Stimulated activated CD4-positive, alpha-beta T cell treated with anti-CD3 and anti-CD28 coated beads, Interleukin-12 subunit alpha, Interleukin-12 subunit beta, amount 100 ng/mL, for 4 hours (primary cell): ENCODE results near the gene AFF3.

Experiments used
- DNase-seq: peaks from one replicate; pipeline ENCODE4 v3.0.0-alpha.2; 2020

The AFF3 gene

DNA sequence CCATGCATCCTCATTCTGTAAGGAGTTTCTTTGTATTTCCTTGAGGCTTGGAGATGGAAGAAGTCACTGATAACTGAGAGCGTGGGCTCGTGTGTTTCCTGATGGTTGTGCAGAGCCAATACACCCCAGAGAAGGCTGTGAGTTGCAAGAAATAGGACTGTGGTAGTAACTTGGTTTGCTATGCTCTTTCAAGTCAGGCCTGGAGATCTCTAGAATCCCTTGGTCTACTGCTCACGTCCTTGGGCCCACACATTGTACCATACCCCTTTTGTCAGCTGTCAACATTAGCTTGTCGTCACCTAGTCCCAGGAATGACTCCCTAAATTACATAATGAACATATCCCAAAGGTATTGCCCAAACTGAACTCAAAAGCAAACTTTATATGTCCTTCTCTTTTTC lies 414.2 kb downstream of the AFF3 start:
- no peak for DNase-seq

DNA sequence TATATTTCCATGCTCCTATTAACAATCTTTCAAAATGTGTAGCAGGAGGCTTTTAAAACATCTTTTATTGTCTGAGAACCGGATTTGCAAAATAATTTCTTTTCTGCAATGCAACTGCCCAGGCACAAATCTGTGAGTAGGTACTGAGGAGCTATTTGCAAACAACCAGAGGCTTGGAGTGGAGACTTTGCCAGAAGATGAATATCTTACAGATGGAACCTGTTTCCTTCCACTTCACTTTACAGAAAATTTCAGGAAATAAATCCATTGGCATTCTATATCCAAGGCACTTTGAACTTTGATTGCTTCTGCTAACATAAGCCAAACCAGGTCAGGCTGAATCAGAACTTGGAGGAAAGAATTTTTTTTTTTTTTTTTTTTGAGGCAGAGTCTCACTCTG lies 415.2 kb downstream of the AFF3 start:
- no peak for DNase-seq

DNA sequence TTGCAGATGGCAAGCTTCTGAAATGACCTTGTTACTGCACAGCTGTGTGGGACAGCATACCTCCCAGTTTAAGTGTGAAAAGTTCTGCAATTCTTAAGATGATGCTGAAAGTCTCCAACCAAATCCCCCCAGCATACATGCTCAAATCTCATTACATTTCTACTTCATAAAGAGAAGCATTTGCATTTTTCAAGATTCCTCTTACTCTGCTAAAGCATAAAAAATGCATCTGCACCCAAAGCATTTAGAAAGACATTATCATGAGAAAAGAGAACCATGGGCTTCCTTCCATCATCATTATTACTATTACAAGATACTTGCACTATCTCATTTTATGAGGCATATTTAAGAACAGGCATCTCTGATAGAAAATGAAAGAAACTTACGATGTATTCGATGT lies 415.7 kb downstream of the AFF3 start:
- no peak for DNase-seq

- no peak for DNase-seq
These were observed 416.6 kb downstream of the AFF3 start for GRCh38 chr2:99725820-99726219.

DNA sequence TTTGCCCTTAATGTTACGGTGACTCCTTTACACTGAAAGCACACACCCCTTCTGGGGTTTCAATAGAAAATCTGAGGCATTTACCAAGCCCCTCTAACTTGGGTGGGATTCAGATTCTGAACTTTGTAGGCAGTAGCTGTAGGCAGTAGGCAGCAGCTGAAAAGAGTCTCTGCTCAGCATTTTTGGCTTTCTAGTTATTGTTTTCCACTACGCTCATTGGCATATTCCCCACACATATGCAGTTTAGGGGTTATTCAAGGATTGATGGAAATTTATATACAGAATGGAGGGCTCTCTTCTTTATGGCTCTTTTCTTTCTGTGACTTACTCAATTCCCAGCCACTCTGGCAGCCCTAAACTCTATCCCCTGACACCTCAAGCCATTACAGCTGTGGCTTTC lies 419.9 kb downstream of the AFF3 start:
- no peak for DNase-seq

- no peak for DNase-seq
These were observed 423.3 kb downstream of the AFF3 start for GRCh38 chr2:99719102-99719501.

GRCh38 chr2:99715956-99716355 lies 426.4 kb downstream of the AFF3 start:
- no peak for DNase-seq

DNA sequence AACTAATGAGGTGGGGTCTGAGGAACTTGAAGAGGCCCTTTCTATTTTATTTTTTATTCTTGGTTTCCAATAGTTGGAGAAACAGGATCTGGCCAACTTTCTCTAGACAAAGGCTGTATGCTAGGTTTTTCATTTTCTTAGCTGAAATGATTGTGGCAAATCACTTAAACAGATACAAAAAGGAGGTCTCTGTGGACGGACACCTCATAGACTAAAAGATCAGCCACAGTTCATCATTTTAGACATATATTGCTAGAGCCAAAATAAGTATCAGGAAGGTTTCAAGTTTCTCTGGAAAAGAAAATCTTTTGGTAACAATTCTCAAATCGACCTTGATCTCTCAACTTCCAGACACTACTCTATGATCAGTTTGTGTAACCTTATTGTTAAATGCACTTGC lies 428.0 kb downstream of the AFF3 start:
- no peak for DNase-seq

DNA sequence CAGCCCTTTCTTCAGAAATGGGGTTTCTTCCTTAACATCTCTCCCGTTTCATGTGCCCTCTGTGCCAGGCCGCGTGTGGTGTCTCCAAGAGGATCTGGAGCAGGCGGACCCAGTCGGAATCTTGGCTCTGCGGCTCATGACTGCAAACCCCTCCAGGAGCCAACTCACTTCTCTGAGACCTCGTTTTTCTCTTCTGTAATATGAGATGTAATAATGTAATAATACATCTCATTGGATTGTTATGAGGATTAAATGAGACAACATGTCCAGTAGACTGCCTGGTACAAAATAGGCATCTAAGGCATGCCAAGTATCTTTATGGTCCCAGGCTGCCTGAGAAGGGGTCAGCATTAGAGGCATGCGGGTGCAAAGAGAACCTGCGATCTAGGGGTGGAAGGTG lies 431.2 kb downstream of the AFF3 start:
- DNase-seq = no peak

- DNase-seq = no peak
These were observed 431.7 kb downstream of the AFF3 start for GRCh38 chr2:99710721-99711120.

DNA sequence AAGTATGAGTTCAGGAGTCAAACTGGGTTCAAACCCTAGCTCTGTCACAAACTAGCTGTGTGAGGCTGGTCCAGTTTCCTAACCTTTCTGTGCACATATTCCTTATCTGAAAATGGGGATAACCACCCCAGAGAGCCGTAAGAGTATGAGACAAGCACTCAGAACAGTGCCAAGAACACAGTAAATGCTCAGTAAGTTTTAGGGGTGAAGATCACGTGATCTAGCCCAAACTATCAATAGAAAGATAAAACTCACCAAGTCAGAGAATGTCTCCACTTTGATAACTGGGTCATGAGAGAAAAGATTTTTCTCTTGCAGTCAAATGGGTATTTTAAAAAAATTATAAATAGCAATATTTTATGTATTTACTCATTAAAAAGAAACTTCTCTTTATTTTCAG lies 433.2 kb downstream of the AFF3 start:
- DNase-seq = no peak

DNA sequence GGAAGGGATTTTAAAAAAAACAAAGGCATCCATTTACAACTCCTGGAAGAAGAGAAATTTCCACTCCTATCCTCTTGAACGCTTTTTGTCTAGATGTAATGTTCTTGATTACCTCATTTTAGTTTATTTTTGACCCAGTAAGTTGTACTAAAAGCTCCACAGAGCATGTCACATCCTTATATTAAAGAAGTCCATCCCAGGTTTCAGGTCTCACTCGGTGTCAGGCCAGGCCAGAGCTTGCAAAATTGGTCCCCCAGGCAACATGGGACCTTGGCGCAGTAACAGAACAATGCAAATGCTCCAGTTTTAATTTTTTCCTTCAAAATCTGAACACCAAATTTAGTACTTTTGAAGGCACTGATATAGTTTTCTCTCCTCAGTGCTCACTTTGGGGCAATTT lies 434.2 kb downstream of the AFF3 start:
- no peak for DNase-seq

DNA sequence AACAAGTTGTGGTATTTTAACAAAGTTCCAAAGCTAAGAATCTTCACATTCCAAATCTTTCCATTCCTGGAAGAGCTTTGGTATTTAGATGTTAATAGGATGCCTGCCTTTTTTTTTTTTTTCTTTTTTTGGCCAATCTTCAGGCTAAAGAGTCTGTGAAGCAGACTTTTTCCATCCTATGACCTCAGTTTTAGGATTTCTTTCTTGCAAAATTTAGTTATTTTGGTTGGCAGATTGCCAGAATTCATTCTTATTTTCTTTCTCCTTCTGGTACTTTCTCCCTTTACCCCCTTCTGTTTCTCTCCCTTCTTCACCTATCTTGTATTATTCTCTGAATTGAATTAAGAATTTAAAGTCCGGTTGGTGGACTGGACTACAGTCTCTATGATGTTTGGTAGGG lies 434.8 kb downstream of the AFF3 start:
- DNase-seq = no peak

GRCh38 chr2:99706735-99707134 lies 435.7 kb downstream of the AFF3 start:
- DNase-seq = no peak

- no peak for DNase-seq
These were observed 440.9 kb downstream of the AFF3 start for GRCh38 chr2:99701503-99701902.

- DNase-seq = no peak
These were observed 441.6 kb downstream of the AFF3 start for GRCh38 chr2:99700482-99701398.

DNA sequence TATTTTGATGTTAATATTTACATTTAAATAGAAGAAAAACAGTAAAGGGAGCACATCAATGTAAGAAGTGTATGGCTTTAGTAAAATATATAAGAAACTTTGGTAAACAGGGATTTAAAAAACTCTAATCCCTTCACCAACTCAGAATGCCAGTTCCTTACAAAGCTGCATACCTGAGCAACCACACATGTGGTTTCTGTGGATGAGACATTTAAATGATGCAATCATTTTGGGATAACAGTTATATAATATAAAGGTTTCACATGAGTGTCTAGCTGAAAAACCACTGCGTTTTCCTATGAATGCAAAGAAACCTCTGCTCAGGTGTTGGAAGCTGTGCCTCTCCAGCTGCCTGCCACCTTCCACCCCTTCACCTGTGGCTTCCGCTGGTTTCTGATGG lies 443.5 kb downstream of the AFF3 start:
- no peak for DNase-seq

- DNase-seq = no peak
These were observed 444.4 kb downstream of the AFF3 start for GRCh38 chr2:99697811-99698568.

- no peak for DNase-seq
These were observed 446.5 kb downstream of the AFF3 start for GRCh38 chr2:99695944-99696253.

GRCh38 chr2:99695130-99695943 lies 447.1 kb downstream of the AFF3 start:
- DNase-seq = no peak

GRCh38 chr2:99694331-99694730 lies 448.1 kb downstream of the AFF3 start:
- no peak for DNase-seq

DNA sequence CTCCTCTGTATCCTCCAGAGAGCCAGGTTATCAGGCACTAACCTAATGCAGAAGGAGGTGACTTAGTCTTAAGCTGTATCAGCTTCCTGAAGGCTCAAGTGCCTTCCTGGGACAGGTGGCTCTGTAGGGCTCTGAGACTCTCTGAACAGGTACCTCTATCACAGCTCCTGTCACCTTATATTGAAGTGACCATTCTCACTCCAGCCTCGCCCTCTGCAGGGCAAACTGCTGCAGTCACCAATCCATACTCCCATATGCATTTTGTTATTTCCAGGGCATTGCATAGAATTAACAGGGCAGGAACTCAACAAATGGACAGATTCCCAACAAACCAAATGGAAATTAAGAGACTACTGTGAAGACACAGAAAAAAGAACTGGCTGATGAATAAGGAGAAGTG lies 449.6 kb downstream of the AFF3 start:
- no peak for DNase-seq

GRCh38 chr2:99691926-99692325 lies 450.5 kb downstream of the AFF3 start:
- no peak for DNase-seq
